C1 segment of cervical spinal cord (tissue), 14 donors: Measurements from ENCODE around the gene PDLIM1.

Experiments
- DNase-seq, 14 donors: peaks; one replicate each; lab custom pipeline; 2025; lab: John Stamatoyannopoulos, UW

The PDLIM1 gene

DNA sequence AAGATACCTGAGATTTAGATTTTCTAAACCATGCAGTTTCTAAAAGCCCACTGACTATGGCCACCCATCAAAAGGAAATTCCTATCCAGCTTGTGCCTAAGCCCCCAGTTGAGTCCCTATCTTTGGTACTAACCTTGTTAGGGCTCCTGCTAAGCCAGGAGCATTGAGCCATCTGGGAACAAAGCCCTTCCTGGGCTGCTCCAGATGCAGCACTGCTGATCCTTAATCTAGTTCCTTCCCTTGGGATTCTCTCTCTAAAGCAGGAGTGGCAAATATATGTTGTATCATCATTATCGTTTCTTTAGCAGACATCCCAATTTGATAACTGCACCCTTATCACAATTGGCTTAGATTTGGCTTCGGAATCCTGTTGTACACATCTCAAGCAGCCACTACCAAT is 24.7 kb upstream of the PDLIM1 start:
- no peak for DNase-seq

- no peak for DNase-seq
Observed at GRCh38 chr10:95314192-95314918, 23.6 kb upstream of the PDLIM1 start.

- DNase-seq = no peak
Observed at GRCh38 chr10:95312986-95313495, 22.2 kb upstream of the PDLIM1 start.

DNA sequence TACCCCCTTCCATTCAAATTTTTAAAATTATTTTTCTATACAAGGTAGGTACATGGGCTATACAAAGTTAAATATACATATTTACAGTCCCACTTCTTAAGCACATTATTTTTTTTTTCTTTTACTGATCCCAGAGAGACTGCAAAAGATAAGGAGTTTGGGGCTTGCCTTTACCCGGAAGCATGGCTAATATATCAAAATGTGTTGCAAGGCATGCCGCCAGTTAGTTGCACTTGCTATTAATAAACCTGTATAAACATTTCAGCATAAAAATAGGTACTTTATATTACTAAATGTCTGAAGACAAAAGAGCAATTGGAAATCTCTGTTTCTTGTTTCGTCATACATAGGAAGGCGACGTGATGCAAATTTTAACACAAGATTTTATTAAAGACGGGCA is 21.5 kb upstream of the PDLIM1 start:
- DNase-seq = no peak

DNA sequence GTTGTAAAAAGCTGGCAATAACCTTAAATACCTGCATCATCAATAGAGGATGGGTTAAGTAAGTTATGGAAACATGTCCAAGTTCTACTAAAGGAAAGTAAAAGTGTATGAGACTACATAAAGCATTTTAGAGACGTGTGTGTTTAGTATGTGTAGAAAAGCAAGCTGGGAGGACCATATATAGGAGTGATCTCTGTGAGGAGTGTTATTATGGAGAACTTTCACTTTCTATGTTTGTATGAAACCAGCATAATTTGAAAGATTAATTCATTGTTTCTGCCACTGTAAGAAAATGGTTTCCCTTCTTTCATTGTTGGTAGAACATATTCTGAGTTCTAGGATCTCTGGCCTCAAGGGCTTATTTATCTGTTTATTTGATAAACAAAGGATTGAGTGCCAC is 19.2 kb upstream of the PDLIM1 start:
- no peak for DNase-seq

- peak in 3 of 14 donors; percentile 3 to 20 (median 6) for DNase-seq
Observed at GRCh38 chr10:95308389-95309302, 17.8 kb upstream of the PDLIM1 start.

DNA sequence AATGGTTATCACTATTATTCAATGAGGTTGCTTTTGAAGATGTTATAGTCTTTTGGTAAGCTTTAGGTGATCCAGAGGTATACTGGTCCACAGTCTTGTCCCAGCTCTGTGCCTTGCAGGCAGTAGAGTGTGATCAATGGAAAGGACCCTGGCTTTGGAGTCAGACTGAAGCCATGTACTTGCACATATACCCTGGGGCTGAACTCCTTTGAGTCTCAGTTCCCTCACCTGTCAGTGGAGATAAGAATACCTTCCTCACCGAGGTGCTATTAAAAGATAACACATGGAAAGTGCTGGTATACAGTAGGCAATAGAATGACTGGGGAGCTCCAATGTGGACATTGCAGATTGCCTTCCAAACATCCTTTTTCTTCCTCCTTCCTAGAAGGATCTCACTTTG is 16.0 kb upstream of the PDLIM1 start:
- DNase-seq = no peak

DNA sequence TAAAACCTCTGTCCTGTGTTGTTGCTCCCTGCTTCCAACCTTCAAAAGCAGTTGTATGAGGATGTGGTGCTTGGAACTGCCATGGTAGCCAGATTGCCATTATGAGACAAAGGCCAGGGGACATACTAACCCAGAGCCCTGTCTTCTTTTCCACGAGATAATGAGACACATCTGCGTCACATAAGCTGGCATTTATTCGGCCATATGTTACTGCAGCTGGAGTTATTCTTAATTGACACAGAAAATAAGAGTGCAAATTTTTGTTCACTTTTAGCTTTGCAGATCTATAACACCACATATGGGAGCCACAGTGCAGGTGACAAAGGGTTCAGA is 15.5 kb upstream of the PDLIM1 start:
- DNase-seq = no peak

DNA sequence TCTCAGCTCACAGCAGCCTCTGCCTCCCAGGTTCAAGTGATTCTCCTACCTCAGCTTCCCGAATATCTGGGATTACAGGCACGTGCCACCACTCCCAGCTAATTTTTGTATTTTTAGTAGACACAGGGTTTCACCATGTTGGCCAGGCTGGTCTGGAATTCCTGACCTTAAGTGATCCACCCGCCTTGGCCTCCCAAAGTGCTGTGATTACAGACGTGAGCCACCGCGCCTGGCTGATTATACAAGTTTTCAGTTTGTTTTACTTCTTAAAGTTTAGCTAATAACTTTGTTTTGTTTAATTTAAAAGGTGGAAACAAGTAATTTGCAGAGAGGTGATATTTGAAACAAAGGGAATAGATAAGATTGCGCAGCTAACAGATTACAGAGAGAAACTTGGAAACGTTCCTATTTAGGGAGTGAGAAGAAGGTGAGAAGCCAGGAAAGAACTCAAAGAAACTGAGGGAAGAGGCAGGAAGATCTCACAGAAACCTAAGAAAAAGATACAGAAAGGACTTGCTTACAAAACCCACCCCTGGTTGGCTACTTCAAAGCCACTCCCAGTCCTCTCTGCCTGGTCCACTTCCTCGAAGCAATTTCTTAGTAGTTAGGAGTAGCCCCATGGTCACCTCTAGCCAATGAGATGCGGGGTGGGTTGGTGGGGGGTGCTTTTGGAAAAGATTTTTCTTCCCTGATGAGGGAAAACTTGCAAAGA is 15.0 kb upstream of the PDLIM1 start:
- no peak for DNase-seq

DNA sequence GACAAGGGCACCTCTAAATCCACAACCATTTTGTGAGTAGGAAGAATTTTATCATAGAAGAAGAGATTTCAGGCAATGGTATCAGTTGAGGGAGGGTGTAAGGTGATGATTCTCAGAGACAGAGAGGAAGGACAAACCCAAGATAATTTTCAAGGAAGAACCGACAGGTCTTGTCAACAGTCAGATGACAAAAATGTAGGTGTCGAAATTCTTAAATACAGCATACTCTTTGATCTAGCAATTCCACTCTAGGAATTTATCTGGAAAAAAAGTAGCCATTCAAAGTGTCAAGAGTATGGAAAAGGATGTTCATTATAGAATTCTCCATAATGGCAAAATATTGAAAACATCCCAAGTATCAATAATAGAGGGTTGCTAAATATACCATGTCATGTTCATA is 14.2 kb upstream of the PDLIM1 start:
- DNase-seq = no peak

DNA sequence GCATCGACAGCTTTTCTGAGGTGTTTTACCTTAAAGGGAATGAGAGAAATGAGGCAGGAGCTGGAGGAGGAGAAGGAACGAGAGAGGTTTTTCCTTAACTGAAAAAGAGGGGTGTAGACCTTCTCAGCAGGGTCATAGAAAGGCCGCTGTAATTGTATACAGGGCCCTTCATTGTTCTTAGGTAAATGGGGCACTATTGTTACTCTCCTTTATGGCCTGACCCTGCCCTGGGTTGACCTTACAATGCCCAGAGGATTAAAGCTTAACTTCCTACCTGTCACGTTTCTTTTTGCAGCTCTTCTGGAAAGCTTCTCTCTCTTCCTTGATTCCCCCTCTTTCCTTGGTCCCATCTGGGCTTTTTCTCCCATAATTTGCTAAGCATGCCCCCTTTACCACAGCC is 13.7 kb upstream of the PDLIM1 start:
- DNase-seq = no peak

DNA sequence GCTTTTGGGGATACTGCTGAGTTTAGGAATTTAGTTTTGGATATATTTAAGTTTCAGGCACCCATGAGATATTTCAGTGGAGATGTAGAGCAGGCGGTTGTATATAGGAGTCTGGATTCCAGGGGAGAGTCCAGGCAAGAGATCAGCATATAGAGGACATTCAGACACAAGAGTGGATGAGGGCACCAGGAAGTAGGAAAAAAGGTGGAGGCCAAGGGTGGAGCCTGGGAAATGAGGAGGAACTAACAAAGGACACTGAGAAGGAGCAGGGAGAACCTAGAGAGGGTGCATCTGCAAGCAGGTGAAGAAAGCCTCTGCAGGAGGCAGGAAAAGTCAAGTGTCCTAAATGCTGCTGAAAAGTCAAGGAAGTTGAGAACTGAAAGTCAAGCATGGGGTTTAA is 13.1 kb upstream of the PDLIM1 start:
- DNase-seq = no peak

DNA sequence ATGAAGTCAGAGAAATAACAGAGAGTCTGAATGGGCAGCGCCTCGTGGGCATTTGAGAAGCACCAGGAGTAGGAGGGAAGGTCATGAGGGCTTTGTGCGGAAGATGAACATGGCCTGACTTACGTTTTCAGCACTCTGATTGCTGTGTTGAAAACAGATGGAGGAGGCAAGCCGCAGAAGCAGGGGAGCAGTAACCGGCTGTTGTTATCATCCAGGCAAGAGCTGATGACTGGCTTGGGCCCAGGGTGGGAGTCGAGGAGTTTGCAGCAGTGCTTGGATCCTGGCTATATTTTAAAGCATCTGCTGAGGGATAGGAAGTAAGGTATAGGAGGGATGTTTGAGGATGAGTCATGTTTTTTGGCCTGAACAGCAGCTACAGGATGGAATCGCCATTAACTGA is 12.7 kb upstream of the PDLIM1 start:
- DNase-seq = no peak

GRCh38 chr10:95300022-95300539 is 9.3 kb upstream of the PDLIM1 start:
- DNase-seq = no peak

DNA sequence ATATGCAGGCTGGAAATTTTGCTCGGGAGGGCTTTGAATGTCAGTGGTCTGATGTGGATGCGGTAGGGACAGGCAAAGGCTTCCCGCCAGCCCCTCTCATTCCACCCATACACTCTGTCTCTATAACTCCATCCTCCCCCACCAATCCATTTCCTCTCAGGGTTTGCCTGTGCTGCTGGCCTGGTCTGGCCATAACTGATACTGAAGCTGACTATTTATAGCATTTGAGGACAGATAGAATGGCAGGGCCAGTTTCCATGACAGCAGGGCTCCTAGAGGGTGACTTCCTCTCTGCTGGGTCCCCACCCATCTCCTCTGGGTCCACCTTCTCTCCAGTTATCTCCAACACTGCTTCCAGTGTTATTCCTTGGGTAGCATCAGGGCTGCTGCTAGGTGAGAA is 6.6 kb upstream of the PDLIM1 start:
- no peak for DNase-seq

- DNase-seq = no peak
Observed at GRCh38 chr10:95296764-95297163, 6.0 kb upstream of the PDLIM1 start.

- DNase-seq = peak in 1 of 14 donors; percentile 1
Observed at GRCh38 chr10:95295031-95295755, 4.4 kb upstream of the PDLIM1 start.

DNA sequence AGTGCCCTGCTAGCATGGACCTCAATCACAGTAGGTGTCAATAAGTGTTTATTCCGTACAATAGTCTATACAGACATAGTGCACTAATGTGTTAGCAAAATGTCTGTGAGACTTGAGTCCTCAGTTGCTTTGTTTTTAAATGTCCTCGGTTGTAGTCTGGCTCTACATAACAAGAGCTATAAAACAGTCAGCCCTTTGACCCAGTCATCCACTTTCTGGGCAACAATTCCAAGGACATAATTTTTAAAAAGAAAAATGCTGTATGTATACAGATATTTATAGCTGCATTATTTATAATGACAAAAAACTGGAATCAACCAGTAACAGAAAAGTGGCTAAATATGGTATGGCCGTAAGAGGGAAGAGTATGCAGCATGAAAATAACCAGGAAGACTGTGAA is 2.8 kb upstream of the PDLIM1 start:
- DNase-seq = no peak

DNA sequence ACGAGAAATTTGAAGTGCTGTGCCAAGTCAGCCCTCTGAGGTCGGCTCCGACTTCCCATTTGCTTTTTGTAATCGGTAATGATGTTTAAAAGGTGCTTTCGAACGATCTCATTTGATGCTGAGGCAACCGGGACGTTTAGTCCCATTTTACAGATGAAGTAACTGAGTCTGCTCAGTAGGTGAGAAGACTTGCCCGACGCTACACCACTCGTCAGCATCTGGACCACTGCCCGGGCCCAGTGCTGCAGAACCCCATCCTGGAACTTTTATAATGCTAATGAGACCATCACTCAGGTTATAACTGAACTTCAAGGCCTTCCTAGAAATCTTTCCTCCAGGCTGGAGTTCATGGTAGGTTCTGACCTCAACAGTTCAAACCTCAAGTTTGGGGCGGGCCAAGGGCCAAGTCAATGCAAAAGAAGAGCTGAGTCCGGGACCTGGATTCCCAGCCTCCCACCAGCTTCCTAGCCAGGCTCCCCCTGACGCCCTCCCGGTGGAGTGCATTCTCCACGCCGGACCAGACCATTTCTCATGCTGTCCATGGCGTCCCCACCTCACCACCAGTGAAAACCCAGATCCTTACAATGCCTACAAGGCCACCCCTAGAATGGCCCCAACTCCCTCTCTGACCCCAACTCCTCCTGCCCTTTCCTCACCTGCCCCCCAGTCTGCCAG is 699 bp upstream of the PDLIM1 start:
- DNase-seq = no peak

DNA sequence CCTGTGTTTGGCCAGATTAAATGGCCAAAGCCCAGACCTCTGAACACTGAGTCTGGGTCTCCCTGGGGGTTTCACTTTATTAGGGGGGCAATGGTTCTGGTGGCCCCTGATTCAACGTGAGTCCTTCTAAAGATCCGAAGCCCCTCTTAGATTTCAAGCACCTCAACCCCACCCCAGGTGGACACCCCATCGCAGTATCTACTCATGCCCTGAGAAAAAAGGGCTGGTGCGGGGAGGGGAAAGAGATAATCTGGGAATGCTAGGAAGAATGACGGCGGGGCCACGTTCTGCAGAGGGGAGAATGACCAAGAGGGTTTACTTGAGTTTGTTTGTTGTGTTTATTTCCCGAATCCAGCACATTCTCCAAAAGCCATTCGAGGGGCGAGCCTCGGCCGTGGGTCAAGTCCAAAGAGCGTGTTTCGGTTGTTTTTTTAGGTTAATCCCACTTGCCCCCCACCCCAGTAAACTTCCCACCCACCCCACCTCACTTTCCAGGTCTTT is 832 bp downstream of the PDLIM1 start:
- no peak for DNase-seq
